DMS153 treated with DMSO at 0.1 percent for 48 hours (cell line): ENCODE data around the gene THUMPD2.
"Not testable (repeated sequence)": the region's sequence is repeated elsewhere in the genome, so short reads cannot be mapped to it uniquely, and the experiment has no call there.

ENCODE experiments used
- DNase-seq: peaks from one replicate; lab custom pipeline; 2025; ENCODE audit not compliant: unreplicated experiment; lab: John Stamatoyannopoulos, UW

THUMPD2 gene

DNA sequence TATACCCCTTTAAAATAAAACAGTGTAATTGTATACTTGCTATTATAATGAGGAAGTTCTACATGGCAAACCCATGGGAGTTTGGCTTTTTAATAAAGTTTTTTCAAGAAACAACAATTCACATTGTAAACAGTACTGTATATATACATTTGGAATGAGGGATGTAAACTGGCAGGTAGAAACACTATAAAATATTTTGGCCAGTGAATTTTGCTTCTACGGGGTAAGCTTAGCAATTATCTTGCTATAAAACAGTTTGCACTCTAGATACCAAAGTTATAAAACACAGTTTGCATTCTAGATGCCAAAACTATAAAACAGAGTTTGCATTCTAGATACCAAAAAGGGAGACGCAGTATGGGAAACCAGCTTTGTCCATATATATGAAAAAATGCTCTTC is 16.6 kb downstream of the THUMPD2 start:
- DNase-seq, result no peak

DNA sequence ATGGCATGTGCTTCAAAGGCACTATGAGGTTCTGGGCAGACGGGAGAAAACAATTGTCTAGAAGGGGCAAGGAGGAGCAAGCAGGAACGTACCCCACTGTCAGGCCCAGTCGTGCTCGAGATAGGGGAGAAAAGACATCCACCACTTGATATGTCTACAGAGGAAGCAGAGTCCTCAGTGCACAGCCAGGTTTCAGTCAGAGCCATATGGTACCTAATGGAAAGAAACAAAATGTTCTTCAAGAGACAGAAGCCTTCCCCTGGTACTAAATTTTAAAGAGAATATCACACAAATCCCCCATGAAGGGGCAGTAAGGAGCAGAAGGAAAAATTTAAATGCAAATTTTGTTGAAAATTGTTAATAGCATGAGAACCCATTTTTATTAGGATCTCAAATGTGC is 21.9 kb downstream of the THUMPD2 start:
- no peak for DNase-seq

DNA sequence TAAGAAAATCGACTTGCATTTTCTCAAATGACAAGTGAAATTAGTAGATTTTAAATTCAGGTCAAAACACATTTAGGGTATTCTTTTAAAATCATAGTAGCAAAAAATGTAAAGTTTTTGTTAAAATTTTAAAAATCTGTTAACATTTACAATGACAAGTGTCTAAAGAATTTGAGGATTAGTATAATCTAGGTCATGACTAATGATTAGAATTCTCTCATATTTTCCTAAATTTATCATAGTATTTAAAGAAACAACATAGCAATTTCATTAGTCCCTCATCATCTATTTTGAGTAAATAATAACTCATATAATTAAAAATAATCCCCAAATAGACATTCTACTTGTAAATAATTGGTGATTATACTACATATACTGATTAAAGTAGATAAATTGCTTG is 23.6 kb downstream of the THUMPD2 start:
- DNase-seq, result no peak

DNA sequence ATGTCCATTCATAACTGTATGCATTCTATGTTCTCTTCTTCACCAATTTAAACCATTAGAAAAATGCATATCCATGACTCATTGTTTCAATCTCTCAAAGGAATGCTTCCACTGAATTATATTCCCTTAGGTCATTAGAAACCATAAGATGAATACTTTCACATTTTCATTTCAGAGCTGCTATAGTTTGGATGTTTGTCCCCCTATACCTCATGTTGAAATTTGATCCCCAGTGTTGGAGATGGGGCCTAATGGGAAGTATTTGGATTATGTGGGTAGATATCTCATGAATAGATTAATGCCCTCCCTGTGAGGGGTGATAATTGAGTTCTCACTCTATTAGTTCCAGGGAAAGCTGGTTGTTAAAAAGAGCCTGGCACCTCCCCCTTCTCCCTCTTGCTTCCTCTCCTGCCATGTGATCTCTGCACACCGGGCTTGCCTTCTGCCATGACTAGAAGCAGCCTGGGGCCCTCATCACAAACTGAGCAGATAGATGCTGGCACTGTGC is 35.7 kb downstream of the THUMPD2 start:
- no peak for DNase-seq

DNA sequence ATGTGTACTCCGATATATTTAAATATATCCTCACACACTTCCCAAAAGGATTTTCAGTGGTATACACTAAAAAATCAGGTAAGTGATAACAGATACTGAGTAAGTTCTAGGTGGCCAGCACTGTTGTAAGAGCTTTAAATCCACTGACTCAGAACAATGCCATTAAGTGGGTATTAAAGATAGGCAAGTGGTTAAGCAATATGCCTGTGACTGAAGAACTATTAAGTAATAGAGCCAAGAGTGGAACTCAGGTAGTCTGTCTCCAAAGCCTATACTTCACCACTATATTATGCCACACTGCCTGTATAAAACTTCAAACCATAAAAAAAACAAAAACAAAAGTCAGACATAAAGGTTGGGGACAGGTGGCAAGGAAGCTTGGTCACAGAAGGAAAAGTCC is 37.2 kb downstream of the THUMPD2 start:
- DNase-seq, result no peak

DNA sequence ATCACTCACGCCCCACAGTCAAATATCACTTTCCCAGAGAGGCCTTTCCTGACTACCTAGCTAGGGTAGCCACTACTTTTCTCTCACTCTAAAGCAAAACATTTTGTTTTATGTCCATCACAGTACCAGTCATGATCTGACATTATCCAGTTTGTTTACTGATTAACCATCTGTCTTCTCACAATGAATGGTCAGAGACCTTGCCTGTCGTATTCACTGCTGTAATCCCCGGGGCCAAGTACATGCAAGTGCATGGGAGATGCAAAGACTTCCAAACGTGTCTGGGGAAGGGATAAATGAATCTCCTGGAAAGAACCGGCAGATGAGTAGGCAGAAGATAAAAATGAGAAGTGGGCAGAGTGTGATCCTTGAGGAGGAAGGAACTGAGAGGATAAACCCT is 39.7 kb downstream of the THUMPD2 start:
- DNase-seq, result no peak

DNA sequence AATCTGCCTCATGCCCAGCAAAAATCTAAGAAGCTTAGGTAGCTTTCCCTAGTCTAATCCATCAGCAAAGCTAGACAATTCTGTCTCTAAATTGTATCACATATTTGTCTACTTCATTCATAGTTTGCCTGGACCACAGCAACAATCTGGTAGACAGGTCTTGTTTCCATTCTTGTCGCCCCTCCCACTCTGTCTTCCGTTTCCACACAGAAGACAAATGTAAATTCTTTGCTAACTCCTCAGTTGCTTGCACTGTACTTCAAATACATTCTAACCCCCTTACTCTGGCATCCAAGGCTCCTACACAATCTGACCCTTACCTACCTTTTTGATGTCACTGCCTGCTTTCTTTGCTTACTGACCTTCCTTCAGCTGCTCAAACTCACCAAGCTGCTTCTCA is 40.1 kb downstream of the THUMPD2 start:
- DNase-seq, result no peak

DNA sequence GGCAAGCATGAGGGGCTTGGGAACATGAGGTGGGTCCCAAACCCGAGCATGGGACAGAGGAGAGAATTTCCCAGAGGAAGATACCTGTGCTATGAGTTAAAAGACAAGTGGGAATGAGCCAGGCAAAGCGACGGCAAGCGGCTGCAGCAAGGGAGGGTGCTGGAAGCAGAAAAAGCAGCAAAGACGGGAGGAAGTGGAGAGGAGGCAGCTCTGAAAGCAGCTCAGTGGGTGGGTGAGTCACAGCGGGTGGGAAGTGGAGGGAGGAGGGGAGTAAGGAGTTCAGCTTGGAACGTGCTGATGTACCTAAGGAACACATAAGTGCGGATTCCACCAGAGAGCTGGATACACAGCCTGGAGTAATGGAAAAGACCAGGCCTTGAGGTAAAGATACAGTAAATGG is 41.4 kb downstream of the THUMPD2 start:
- DNase-seq, result no peak

DNA sequence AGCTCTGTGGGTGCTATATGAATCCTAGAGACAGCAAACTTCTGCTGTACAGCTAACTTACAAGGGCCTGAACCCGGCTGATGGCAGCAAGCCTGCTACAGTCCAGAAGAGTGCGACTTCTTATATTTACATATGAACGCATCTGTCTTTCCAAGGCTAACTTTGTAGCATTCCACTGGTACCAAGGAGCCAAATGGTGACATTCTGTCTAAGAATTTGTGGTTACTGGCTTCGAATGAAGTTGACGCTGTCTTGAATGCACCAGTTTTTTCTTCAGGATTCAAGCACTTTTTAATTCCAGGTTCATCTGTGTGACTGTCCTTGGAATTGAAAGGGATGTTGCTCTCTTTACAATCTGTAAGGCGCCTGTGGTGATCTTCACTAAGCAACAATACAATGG is 42.4 kb downstream of the THUMPD2 start:
- DNase-seq, result no peak

DNA sequence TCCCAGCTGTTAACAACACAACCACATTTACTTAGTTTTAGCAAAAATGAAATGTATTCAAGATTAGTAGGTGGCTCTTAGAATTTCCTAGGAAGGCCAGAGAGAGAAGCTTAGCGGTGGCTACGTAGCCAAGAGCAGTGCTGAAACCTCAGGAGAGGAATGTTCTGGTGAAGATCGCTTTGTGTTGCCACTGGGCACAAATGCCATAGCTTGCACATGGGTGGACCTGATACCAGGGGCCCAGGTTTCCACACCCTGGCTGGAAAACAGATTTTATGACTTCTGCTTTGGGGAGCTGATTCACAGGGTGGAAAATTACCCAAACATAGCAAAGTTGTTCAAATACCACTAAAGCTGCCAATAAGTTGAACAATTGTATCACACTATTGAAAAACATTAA is 43.4 kb downstream of the THUMPD2 start:
- no peak for DNase-seq

DNA sequence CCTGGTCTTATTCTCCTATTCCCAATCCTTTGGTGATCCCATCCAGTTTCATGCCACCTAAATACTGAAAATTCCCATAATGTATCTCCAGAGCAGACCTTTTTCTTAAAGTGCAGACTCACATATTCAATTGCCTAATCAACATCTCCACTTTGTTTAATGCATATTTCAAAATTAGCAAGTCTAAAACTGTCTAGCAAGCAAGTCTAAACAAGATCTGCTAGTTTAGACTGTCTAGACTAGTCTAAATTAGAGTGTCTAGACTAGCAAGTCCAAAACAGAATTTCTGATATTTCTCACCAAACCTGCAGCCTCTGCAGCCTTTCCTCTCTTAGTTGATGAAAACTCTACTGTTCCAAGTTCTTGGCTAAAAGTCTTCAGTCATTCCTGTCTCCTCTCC is 44.6 kb downstream of the THUMPD2 start:
- DNase-seq, result no peak

DNA sequence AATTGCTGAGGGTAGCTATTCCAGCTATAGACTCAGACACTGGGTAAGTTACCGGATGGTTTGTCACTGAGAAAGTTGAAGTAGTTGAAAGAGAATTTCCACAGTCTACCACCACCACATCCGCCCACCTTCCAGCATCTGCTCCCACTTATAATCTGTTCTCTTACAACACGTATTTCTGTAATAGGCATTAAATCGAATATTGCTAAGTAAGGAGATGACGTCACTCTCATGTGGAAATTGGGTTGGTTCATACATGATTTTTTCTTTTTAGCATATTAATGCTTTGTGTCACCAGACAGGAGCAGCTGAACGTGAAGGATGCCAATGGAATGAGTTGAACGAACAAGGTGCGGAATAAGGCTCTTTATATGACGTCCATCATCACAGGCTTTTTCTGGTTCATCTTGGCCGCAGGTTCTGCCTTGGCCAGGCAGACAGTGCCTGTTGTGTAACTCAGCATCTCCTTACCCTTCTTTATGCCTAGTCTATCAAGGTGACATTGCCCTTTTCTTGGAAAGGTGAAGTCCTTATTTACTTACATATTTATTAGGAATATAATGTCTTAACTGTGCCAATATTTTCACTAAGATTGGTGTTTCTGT is 45.9 kb downstream of the THUMPD2 start:
- no peak for DNase-seq

DNA sequence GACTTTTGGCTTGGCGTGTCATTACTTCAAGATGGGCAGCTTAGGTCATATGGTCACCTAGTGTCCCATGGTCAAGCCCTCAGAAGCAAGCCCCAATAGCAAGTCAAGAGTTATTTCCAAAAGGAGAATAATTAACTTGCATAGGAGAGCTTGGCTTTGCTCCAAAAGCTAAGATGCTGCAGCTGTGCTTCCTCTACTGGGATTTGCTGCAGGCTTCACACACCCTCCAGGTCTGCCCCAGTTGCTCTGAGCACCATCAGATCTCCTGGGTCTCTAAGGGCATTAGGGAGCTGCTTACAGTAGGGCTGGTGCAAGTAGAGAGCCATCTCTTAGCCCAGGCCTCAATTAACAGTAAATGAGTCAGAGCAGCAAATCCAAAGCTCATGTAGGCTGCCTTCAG is 46.6 kb downstream of the THUMPD2 start:
- no peak for DNase-seq

DNA sequence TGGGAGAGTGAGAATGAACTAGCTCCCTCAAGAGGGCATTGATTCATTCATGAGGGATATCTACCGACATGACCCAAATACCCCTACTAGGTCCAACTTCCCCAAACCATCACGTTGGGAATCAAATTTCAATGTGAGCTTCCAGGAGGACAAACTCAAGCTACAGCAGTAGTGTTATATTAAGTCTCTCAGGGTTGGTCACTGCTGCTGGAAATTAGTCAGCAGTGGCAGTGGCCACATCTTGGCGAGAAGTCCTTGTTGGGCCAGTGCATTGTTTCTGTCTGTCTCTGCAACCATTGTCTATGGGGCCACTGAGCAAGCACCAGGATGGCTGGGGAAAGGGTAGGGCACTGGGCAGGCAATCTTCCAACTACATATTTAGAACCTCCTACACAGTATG is 47.5 kb downstream of the THUMPD2 start:
- no peak for DNase-seq

DNA sequence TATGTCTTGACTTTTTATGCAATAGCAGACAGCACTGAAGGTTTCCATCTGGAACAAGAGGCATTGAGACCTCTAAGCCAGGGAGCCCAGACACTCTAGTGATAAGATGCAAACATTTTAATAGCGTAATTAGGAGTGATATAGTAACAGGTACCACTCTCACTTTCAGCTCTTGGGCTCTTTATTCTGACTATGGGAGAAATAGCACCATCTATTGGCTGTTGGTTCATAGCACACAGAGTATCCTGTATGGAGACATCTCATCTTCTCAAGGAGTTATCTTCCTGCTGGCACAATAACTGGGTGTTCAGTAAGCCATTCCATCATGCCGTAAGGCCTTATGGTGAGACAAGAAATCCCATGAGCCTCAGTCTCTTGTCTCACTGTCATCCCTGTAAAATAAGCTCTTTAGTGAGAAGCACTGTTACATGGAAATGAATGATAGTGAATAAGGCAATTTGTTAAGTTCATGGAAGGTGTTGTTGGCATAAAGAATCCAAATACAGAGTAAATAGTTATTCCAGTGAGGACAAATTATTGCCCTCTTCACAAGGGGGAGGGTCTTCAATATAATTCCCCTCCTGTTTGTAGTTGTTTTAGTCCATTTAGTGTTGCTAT is 48.3 kb downstream of the THUMPD2 start:
- DNase-seq, result peak; percentile 17

DNA sequence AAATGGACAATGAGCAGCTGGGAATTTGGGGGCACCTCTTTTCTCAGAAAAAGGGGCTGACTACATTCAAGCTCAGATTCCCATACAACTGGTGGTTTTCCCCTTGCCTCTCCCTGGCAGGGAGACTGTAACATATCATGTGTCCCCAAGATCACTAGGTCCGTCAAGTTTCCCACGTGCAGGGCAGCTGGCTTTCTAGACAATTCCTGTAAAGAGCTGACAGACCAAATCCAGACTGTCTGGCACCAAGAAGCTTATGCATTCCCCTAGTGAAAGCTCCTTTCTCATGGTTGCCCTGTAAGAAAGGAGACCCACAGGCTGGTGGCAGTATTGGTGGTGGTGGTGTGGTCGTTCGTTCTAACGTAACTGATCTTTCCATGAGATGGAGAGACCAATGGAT is 48.8 kb downstream of the THUMPD2 start:
- DNase-seq, result no peak

DNA sequence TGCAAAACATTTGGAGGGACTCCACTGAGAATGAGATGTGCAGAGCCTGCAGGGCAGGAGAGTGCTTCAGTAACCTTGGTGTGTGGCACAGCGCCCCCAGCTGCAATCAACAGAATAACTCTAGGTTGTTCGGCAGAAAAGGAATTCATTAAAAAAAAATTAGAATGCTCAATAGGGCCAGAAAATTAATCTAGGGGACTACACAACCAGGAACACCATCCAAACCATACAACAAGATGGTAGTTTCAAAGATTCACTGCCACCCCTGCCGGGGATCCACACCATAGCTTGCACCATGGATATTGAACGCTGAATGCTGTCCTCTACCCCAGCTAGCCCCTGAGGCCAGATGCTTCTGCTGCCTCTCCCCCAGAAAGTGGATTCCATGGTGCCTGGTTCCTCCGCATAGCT is 50.1 kb downstream of the THUMPD2 start:
- DNase-seq, result no peak

DNA sequence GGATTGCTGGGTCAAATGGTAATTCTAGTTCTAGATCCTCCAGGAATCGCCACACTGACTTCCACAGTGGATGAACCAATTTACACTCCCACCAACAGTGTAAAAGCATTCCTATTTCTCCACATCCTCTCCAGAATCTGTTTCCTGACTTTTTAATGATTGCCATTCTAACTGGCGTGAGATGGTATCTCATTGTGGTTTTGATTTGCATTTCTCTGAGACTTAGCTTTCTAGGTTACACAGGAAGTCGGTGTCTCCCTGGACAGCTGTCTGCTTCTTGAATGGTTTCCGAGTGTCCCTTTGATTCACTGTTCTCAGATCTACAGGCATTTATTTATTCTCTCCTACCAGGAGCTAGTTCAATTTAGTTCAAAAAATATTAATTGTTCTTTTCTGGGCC is 51.0 kb downstream of the THUMPD2 start:
- not testable (repeated sequence) for DNase-seq

DNA sequence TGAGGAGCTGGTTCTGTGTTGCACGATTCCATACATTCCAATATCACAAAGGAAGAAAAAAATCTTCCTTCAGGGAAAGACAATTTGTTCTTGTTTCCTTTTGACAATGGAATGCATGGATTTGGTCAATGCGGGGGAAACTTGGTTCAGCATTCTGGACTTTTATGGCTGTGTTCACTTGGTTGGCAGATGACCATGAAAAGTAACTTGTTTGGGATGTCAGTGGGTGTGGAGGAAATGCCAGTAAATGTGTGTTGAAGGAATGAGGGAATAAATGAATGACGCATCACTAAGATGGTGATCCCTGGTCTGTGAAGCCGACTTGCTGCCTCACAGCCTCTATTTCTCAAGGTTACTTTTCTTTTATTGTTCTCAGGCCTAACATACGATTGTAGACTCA is 53.7 kb downstream of the THUMPD2 start:
- no peak for DNase-seq

DNA sequence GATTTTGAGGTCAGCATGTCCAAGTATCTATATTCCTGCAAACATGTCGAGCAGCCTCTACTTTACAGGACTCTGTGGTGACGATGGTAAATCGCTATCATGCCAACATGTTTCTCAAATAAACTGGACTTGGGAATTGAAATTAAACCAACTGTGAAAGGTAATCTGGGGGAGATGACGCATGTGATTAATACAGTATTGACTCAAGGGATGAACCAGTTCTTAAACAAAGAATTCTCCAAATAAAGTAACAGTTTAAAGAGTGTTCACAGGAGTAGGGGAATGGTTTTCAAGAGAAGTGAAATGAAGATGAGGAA is 54.3 kb downstream of the THUMPD2 start:
- DNase-seq, result no peak

DNA sequence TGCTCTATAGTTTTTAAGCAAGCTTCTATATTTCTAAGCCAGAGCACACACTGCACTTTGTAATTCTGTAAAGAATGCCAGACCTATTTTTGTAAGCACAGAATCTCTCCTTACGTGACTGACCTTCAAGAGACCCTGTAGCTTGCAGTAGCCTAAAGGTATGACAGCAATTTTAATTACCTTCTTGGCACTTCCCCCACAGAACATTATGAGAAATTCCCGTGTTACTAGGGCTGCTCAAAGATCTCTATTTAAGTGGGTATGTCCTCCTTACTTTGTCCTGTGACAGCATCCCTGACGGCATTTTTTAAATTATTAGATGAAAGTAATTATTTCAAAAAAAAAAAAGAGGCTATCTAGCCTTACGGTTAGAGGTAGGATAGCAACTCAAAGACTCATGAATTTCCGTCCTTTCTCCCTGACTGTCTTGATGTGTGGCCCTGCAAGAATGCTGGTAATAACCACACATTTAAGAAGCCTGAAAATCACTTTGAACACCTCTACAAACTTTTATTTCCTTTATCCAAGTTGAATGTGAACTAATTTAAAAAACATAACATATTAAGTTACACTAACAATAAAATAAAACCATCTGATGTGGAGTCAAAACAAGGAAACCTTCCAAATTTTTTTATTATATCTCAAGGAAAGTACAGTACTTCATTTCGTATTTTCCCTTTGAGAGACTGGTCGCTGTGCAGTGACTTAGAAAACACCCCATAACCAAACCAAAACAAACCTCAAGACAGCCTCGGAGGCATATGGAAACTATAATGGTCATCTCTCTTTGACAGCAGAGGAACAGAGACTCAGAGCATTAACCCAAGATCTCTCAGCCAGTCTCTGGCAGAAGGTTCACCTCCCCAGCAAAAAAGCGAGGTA is 54.9 kb downstream of the THUMPD2 start:
- DNase-seq, result no peak

DNA sequence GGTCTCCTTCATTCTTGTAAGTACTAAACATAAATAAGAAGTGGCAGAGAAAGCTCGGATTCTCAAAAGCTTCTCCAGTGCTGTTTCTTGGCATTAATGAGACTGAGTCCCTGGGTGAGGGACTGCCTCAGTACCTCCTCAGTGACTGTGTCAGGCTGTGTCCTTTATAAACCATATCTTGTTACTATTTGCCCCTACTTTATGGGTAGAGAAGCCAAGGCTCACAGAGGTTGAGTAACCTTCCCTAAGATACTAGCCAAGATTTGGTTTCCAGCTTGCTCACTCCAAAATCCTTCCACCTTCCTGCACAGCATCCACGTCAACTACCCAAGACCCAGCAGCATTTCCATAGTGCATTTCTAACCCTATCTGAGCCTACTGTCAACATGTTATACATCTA is 55.6 kb downstream of the THUMPD2 start:
- DNase-seq, result no peak
